Measurements from ENCODE around the gene FXYD5. TPM values are rescaled to one million over a fixed set of nuclear protein-coding genes. Genes with fewer than 3 reads are reported as not detected.

The FXYD5 gene
- total and polyA plus RNA-seq, 4 donors = 2.2 to 22.0 (median 7.3) TPM

GRCh38 chr19:35117116-35117515 is 37.4 kb upstream of the FXYD5 start:
- H3K27ac ChIP-seq (ENCODE audit: low read depth in 1 of 2, low read length in 2 of 2) = no peak overlapping the region
- no peaks in the 10 kb centered on the region for H3K9me3 ChIP-seq (ENCODE audit: control insufficient read depth in 4 of 4, low read length in 3 of 4)
- no peaks in the 10 kb centered on the region for H3K27me3 ChIP-seq (ENCODE audit: control insufficient read depth in 4 of 4, insufficient read depth in 4 of 4, low read length in 3 of 4)
- no peak overlapping the region for H3K4me3 ChIP-seq (ENCODE audit: low read depth in 1 of 3, low read length in 3 of 3)
- no peak overlapping the region for H3K9ac ChIP-seq (ENCODE audit: low read depth in 1 of 2, low read length in 2 of 2)
- H3K36me3 ChIP-seq (ENCODE audit: control insufficient read depth in 4 of 4, insufficient read depth in 3 of 4, low read depth in 1 of 4, low read length in 3 of 4) = no peaks in the 10 kb centered on the region
- DNase-seq (ENCODE audit: low spot score) = no peak
- TF ChIP-seq NR2F2 (IDR thresholded peaks at IDR 0.05) (no peak), RXRA (IDR thresholded peaks at IDR 0.05) (no peak), YY1 (IDR thresholded peaks at IDR 0.05) (no peak), REST (IDR thresholded peaks at IDR 0.05) (no peak), FOXA1 (IDR thresholded peaks at IDR 0.05) (no peak), HNF4G (IDR thresholded peaks at IDR 0.05) (no peak), SP1 (IDR thresholded peaks at IDR 0.05) (no peak), GABPA (IDR thresholded peaks at IDR 0.05 in 1 of 2, conservative IDR thresholded peaks at IDR 0.05 in 1 of 2) (no peak), HNF4A (conservative IDR thresholded peaks at IDR 0.05) (no peak), FOXA2 (IDR thresholded peaks at IDR 0.05) (no peak), TAF1 (conservative IDR thresholded peaks at IDR 0.05) (no peak), RAD21 (IDR thresholded peaks at IDR 0.05) (no peak), EGR1 (IDR thresholded peaks at IDR 0.05; ENCODE audit: low read depth in 2 of 2) (no peak), JUND (IDR thresholded peaks at IDR 0.05) (no peak)
- TF ChIP-seq, protein P1, sequence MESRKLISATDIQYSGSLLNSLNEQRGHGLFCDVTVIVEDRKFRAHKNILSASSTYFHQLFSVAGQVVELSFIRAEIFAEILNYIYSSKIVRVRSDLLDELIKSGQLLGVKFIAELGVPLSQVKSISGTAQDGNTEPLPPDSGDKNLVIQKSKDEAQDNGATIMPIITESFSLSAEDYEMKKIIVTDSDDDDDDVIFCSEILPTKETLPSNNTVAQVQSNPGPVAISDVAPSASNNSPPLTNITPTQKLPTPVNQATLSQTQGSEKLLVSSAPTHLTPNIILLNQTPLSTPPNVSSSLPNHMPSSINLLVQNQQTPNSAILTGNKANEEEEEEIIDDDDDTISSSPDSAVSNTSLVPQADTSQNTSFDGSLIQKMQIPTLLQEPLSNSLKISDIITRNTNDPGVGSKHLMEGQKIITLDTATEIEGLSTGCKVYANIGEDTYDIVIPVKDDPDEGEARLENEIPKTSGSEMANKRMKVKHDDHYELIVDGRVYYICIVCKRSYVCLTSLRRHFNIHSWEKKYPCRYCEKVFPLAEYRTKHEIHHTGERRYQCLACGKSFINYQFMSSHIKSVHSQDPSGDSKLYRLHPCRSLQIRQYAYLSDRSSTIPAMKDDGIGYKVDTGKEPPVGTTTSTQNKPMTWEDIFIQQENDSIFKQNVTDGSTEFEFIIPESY (IDR thresholded peaks at IDR 0.05) = no peak
- TF ChIP-seq, protein P2, sequence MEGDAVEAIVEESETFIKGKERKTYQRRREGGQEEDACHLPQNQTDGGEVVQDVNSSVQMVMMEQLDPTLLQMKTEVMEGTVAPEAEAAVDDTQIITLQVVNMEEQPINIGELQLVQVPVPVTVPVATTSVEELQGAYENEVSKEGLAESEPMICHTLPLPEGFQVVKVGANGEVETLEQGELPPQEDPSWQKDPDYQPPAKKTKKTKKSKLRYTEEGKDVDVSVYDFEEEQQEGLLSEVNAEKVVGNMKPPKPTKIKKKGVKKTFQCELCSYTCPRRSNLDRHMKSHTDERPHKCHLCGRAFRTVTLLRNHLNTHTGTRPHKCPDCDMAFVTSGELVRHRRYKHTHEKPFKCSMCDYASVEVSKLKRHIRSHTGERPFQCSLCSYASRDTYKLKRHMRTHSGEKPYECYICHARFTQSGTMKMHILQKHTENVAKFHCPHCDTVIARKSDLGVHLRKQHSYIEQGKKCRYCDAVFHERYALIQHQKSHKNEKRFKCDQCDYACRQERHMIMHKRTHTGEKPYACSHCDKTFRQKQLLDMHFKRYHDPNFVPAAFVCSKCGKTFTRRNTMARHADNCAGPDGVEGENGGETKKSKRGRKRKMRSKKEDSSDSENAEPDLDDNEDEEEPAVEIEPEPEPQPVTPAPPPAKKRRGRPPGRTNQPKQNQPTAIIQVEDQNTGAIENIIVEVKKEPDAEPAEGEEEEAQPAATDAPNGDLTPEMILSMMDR (IDR thresholded peaks at IDR 0.05; ENCODE audit: low read depth, low read length, missing input control) = no peak
- TF ChIP-seq, protein P3, sequence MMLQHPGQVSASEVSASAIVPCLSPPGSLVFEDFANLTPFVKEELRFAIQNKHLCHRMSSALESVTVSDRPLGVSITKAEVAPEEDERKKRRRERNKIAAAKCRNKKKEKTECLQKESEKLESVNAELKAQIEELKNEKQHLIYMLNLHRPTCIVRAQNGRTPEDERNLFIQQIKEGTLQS (IDR thresholded peaks at IDR 0.05) = no peak
- 64% methylated on average over 8 of the region's 8 CpGs for WGBS
- peaks cover 2 to 13% (median 8%) of the 10 kb centered on the region in 4 donors for H3K4me1 ChIP-seq (ENCODE audit: control insufficient read depth in 4 of 4, insufficient read depth in 4 of 4, low read length in 3 of 4)

DNA sequence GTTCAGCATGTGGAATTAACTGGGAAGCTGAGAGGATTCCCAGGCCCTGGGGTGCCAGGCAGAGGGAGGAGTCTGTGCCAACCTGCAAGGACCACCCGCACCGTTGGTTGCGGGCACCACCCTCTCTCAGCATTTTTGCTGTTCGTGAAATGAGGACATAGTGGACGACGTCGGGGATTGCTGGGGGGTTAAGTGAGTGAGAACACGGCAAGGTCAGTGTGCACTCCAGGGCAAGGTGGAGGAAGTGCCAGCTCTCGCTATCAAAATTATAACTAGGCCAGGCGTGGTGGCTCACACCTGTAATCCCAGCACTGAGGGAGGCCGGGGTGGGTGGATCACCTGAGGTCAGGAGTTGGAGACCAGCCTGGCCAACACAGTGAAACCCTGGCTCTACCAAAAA is 36.7 kb upstream of the FXYD5 start:
- H3K36me3 ChIP-seq (ENCODE audit: control insufficient read depth in 4 of 4, insufficient read depth in 3 of 4, low read depth in 1 of 4, low read length in 3 of 4) = no peaks in the 10 kb centered on the region
- WGBS = 81% methylated on average over 11 of the region's 11 CpGs
- no peak overlapping the region for H3K4me3 ChIP-seq (ENCODE audit: low read depth in 1 of 3, low read length in 3 of 3)
- H3K27me3 ChIP-seq (ENCODE audit: control insufficient read depth in 4 of 4, insufficient read depth in 4 of 4, low read length in 3 of 4) = no peaks in the 10 kb centered on the region
- no peaks in the 10 kb centered on the region for H3K9me3 ChIP-seq (ENCODE audit: control insufficient read depth in 4 of 4, low read length in 3 of 4)
- peaks cover 2 to 13% (median 8%) of the 10 kb centered on the region in 4 donors for H3K4me1 ChIP-seq (ENCODE audit: control insufficient read depth in 4 of 4, insufficient read depth in 4 of 4, low read length in 3 of 4)
- TF ChIP-seq, protein P3 (IDR thresholded peaks at IDR 0.05) = no peak
- TF ChIP-seq HNF4A (conservative IDR thresholded peaks at IDR 0.05) (no peak), HNF4G (IDR thresholded peaks at IDR 0.05) (no peak), RAD21 (IDR thresholded peaks at IDR 0.05) (no peak), JUND (IDR thresholded peaks at IDR 0.05) (no peak)
- TF ChIP-seq, protein P1 (IDR thresholded peaks at IDR 0.05) = no peak
- TF ChIP-seq, protein P2 (IDR thresholded peaks at IDR 0.05; ENCODE audit: low read depth, low read length, missing input control) = no peak
- DNase-seq (ENCODE audit: low spot score) = no peak
- no peak overlapping the region for H3K27ac ChIP-seq (ENCODE audit: low read depth in 1 of 2, low read length in 2 of 2)
- H3K9ac ChIP-seq (ENCODE audit: low read depth in 1 of 2, low read length in 2 of 2) = no peak overlapping the region

Measured in liver (tissue), 9 donors.